Small intestine (tissue), 7 donors: ENCODE data around the gene MANEA. TPM values are rescaled to one million over a fixed set of nuclear protein-coding genes. Genes with fewer than 3 reads are reported as not detected.

Experiments used
- DNase-seq, 2 donors: peaks; one replicate each; pipeline versions ENCODE4 v3.0.0 to v3.0.0-alpha.2; 2013
- FAIRE-seq: peaks from 2 replicates; lab custom pipeline; 2012; peaks lifted over from hg19 to GRCh38; lab: Jason Lieb, UNC
- H3K27ac ChIP-seq, 3 donors: one replicate each; pipeline ENCODE4 v1.5.1; 2013; ENCODE audit warnings: low read length in 2 of 3, mild to moderate bottlenecking in 2 of 3, control low read depth in 1 of 3, inconsistent platforms in 1 of 3, low read depth in 1 of 3, moderate library complexity in 1 of 3
- H3K27me3 ChIP-seq, 3 donors: one replicate each; pipeline ENCODE4 v1.6.1; 2013; ENCODE audit warnings: low read length in 3 of 3, inconsistent platforms in 1 of 3; ENCODE audit not compliant: control insufficient read depth in 3 of 3, insufficient read depth in 3 of 3
- H3K36me3 ChIP-seq, 3 donors: one replicate each; pipeline ENCODE4 v1.6.1; 2013; ENCODE audit warnings: low read length in 3 of 3, inconsistent platforms in 1 of 3, low read depth in 1 of 3, mild to moderate bottlenecking in 1 of 3, moderate library complexity in 1 of 3; ENCODE audit not compliant: control insufficient read depth in 3 of 3, insufficient read depth in 2 of 3
- H3K4me1 ChIP-seq, 3 donors: one replicate each; pipeline ENCODE4 v1.6.1; 2013; ENCODE audit warnings: low read length in 2 of 3, inconsistent platforms in 1 of 3, low read depth in 1 of 3, mild to moderate bottlenecking in 1 of 3, moderate library complexity in 1 of 3; ENCODE audit not compliant: control insufficient read depth in 3 of 3, insufficient read depth in 2 of 3
- H3K4me3 ChIP-seq, 3 donors: one replicate each; pipeline ENCODE4 v1.5.1; 2013; ENCODE audit warnings: low read length in 3 of 3, control low read depth in 1 of 3, inconsistent platforms in 1 of 3, low read depth in 1 of 3, mild to moderate bottlenecking in 1 of 3, moderate library complexity in 1 of 3
- H3K9me3 ChIP-seq, 2 donors: one replicate each; pipeline ENCODE4 v1.6.1; 2013; ENCODE audit warnings: low read depth in 1 of 2, low read length in 1 of 2; ENCODE audit not compliant: control insufficient read depth in 2 of 2, insufficient read depth in 1 of 2
- WGBS, 3 donors: extraction: QIAGEN DNeasy Blood & Tissue Kit; methylation state at CpG; one replicate each; pipeline ENCODE4 v1.1.7; 2013; 5-methylcytosine and 5-hydroxymethylcytosine counted together
- polyA plus RNA-seq, 4 donors: library from polyadenylated mRNA; stranded (reverse) in 3 of 4; unstranded in 1 of 4; fragments of 200-250 nt in 3 of 4; fragments of 120-200 nt in 1 of 4; gene quantifications; one replicate each; pipeline versions ENCODE4 v1.2.1 to v1.2.3, GENCODE V29; 2013
- donor health status: healthy with polysubstance abuse.
- donor health status: control.
- donor health status: control.
- donor health status: Bipolar disorder and iron deficiency.
- donor health status: healthy.

MANEA gene
- polyA plus RNA-seq, 4 donors = 1.1 to 20.5 (median 3.2) TPM

DNA sequence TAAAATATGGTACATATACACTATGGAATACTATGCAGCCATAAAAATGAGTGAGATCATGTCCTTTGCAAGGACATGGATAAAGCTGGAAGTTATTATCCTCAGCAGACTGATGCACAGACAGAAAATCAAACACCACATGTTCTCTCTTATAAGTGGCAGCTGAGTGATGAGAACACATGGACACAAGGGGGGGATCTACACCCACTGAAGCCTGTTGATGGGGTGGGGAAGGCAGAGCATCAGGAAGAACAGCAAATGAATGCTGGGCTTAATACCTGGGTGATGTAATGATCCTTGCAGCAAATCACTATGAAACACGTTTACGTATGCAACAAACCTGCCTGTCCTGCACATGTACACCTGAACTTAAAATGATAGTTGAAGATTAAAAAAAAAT lies 71.3 kb downstream of the MANEA start:
- Histone ChIP-seq H3K27me3 (no peaks in the 10 kb centered on the region), H3K4me1 (no peaks in the 10 kb centered on the region), H3K9me3 (peaks cover 0 to 6% of the 10 kb centered on the region in 2 donors), H3K4me3 (no peak overlapping the region), H3K36me3 (no peaks in the 10 kb centered on the region), H3K27ac (no peak overlapping the region)
- no peak for DNase-seq
- FAIRE-seq = no peak
- WGBS, 3 donors = 86 to 96% (median 96%) methylated on average over 2 of the region's 2 CpGs

- no peaks in the 10 kb centered on the region for H3K36me3 ChIP-seq
- peaks cover 0 to 6% of the 10 kb centered on the region in 2 donors for H3K9me3 ChIP-seq
- 17 to 35% (median 28%) methylated on average over 1 of the region's 1 CpG for WGBS, 3 donors
- no peaks in the 10 kb centered on the region for H3K4me1 ChIP-seq
- H3K4me3 ChIP-seq = no peak overlapping the region
- no peak overlapping the region for H3K27ac ChIP-seq
- no peak for FAIRE-seq
- DNase-seq = no peak
- H3K27me3 ChIP-seq = no peaks in the 10 kb centered on the region
These were observed 72.1 kb downstream of the MANEA start for GRCh38 chr6:95649451-95649850.

GRCh38 chr6:95654176-95654575 lies 76.8 kb downstream of the MANEA start:
- H3K36me3 ChIP-seq = no peaks in the 10 kb centered on the region
- no peak overlapping the region for H3K27ac ChIP-seq
- no peaks in the 10 kb centered on the region for H3K4me1 ChIP-seq
- H3K4me3 ChIP-seq = no peak overlapping the region
- H3K27me3 ChIP-seq = no peaks in the 10 kb centered on the region
- FAIRE-seq (no peak), DNase-seq (no peak)
- peaks cover 0 to 6% of the 10 kb centered on the region in 2 donors for H3K9me3 ChIP-seq

DNA sequence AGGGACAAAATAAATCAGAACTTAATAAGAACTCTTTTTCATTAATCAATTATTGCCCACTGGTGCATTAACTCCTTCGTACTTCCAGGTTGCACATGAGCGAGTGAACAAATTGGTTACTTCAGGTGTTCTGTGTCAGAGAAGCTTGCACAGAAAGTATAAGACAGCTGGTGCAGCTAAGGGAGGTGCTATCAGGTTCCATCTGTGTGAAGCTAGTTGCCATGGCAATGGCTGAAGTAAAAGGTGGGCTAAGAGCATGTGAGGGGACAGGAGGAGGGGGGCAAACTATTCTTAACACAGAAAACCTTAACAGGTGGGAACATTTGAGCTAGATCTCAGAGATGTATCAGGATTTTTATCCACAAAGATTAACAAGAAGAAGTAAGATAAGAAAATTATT lies 81.6 kb downstream of the MANEA start:
- Histone ChIP-seq H3K27ac (no peak overlapping the region), H3K27me3 (no peaks in the 10 kb centered on the region), H3K36me3 (no peaks in the 10 kb centered on the region), H3K4me1 (no peaks in the 10 kb centered on the region), H3K9me3 (no peaks in the 10 kb centered on the region), H3K4me3 (no peak overlapping the region)
- DNase-seq (no peak), FAIRE-seq (no peak)
- WGBS, 3 donors = 76 to 86% (median 85%) methylated on average over 2 of the region's 2 CpGs
